Loucy (cell line): Measurements from ENCODE around the gene SIDT2.

Experiments used
- EZH2phosphoT487 ChIP-seq: fragments of 200-600 bp; IDR thresholded peaks from 2 replicates; pipeline ENCODE4 v1.6.1; 2018; ENCODE audit warnings: antibody characterized with exemption, mild to moderate bottlenecking, moderate library complexity, borderline replicate concordance
- TF ChIP-seq, protein P1 (sequence below): fragments of 200-600 bp; sonication (generic); conservative IDR thresholded peaks from 2 replicates; pipeline ENCODE4 v1.5.1; 2014; ENCODE audit warnings: mild to moderate bottlenecking, antibody characterized with exemption, low read length

DNA sequence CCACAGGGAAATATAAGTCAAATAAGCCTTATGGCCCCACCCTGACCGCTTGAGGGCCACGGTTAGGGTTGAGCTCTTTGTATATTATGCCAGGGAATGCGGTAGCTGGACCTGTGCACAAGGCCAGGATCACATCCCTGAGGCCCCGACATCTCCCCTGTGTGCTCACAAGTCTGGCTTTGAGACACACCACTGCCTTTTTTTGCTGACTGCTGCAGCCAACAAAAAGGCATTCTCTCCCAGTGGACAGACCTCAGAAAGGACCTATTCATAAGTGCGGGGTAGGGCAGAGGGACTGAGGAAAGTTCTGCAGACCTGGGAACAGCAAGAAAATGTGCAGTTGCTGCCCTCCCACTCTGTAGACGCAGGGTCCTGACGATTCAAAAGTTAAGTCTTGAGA, 3.4 kb upstream of the SIDT2 start:
- TF ChIP-seq, protein P1, sequence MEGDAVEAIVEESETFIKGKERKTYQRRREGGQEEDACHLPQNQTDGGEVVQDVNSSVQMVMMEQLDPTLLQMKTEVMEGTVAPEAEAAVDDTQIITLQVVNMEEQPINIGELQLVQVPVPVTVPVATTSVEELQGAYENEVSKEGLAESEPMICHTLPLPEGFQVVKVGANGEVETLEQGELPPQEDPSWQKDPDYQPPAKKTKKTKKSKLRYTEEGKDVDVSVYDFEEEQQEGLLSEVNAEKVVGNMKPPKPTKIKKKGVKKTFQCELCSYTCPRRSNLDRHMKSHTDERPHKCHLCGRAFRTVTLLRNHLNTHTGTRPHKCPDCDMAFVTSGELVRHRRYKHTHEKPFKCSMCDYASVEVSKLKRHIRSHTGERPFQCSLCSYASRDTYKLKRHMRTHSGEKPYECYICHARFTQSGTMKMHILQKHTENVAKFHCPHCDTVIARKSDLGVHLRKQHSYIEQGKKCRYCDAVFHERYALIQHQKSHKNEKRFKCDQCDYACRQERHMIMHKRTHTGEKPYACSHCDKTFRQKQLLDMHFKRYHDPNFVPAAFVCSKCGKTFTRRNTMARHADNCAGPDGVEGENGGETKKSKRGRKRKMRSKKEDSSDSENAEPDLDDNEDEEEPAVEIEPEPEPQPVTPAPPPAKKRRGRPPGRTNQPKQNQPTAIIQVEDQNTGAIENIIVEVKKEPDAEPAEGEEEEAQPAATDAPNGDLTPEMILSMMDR, result no peak
- TF ChIP-seq EZH2phosphoT487, result no peak
